ENCODE measurements around the gene HBB. TPM values are rescaled to one million over a fixed set of nuclear protein-coding genes. Genes with fewer than 3 reads are reported as not detected.
A peak's percentile ranks its signal among the peaks of the same experiment; 100 is the strongest.

HBB gene
- total RNA-seq, 1 donor, result not detected

DNA sequence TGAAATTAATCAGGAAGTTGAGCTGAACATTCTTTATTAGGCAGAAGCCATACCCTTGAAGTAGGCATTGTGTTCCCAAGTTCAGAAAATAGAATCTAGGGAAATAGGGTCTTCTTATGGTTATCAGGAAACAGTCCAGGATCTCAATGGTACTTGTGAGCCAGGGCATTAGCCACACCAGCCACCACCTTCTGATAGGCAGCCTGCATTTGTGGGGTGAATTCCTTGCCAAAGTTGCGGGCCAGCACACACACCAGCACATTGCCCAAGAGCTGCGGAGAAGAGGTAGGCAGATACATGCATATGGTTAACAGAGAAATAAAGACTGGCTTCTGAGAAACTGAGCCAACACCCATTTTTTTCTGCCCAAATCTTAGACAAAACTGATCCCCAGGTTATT is 6.0 kb upstream of the HBB start:
- no peaks in the 10 kb centered on the region for H4K20me1 ChIP-seq (ENCODE audit: insufficient read depth, low read length)
- no peak overlapping the region for H3K4me2 ChIP-seq (ENCODE audit: insufficient read depth, low read length)
- H3K4me1 ChIP-seq (ENCODE audit: insufficient read depth, low read length), result no peaks in the 10 kb centered on the region
- no peaks in the 10 kb centered on the region for H3K79me2 ChIP-seq (ENCODE audit: insufficient read depth, low read length)
- no peak overlapping the region for H2AFZ ChIP-seq (ENCODE audit: low read length)
- TF ChIP-seq, protein P1, sequence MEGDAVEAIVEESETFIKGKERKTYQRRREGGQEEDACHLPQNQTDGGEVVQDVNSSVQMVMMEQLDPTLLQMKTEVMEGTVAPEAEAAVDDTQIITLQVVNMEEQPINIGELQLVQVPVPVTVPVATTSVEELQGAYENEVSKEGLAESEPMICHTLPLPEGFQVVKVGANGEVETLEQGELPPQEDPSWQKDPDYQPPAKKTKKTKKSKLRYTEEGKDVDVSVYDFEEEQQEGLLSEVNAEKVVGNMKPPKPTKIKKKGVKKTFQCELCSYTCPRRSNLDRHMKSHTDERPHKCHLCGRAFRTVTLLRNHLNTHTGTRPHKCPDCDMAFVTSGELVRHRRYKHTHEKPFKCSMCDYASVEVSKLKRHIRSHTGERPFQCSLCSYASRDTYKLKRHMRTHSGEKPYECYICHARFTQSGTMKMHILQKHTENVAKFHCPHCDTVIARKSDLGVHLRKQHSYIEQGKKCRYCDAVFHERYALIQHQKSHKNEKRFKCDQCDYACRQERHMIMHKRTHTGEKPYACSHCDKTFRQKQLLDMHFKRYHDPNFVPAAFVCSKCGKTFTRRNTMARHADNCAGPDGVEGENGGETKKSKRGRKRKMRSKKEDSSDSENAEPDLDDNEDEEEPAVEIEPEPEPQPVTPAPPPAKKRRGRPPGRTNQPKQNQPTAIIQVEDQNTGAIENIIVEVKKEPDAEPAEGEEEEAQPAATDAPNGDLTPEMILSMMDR (IDR thresholded peaks at IDR 0.05; ENCODE audit: extremely low read depth, low read depth, low read length), result no peak
- H3K27me3 ChIP-seq (ENCODE audit: insufficient read depth, low read length), result no peaks in the 10 kb centered on the region
- H3K27ac ChIP-seq (ENCODE audit: low read depth, low read length), result no peak overlapping the region
- H3K9me3 ChIP-seq (ENCODE audit: low read depth, low read length), result no peaks in the 10 kb centered on the region
- H3K36me3 ChIP-seq (ENCODE audit: insufficient read depth, low read length), result no peaks in the 10 kb centered on the region
- H3K4me3 ChIP-seq (ENCODE audit: insufficient read depth, low read length), result no peak overlapping the region
- DNase-seq (ENCODE audit: insufficient read length, low spot score, missing footprints), result peak; percentile 2

DNA sequence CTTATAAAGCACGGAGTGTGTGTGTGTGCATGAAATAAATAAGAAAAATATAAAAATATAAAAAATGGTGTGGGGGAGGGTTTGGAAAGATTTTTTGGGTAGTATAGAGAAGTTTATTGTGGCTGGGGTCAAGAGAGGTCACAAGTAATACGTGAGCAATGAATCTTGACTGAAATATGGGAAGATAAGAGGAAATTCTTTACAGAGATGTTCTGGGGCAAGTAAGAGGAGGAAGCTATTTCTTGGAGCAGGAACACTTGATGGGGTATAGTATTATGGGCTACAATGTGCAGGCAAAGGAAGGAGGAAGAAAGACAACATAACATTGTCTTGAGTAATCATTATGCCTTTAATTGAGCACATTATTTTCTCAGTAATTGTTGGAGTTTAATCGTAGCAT is 5.3 kb upstream of the HBB start:
- Histone ChIP-seq H3K4me3 (ENCODE audit: insufficient read depth, low read length) (no peak overlapping the region), H3K36me3 (ENCODE audit: insufficient read depth, low read length) (no peaks in the 10 kb centered on the region), H2AFZ (ENCODE audit: low read length) (no peak overlapping the region), H3K27ac (ENCODE audit: low read depth, low read length) (no peak overlapping the region), H4K20me1 (ENCODE audit: insufficient read depth, low read length) (no peaks in the 10 kb centered on the region), H3K4me1 (ENCODE audit: insufficient read depth, low read length) (no peaks in the 10 kb centered on the region), H3K9me3 (ENCODE audit: low read depth, low read length) (no peaks in the 10 kb centered on the region), H3K4me2 (ENCODE audit: insufficient read depth, low read length) (no peak overlapping the region), H3K79me2 (ENCODE audit: insufficient read depth, low read length) (no peaks in the 10 kb centered on the region), H3K27me3 (ENCODE audit: insufficient read depth, low read length) (no peaks in the 10 kb centered on the region)
- DNase-seq (ENCODE audit: insufficient read length, low spot score, missing footprints), result no peak
- TF ChIP-seq, protein P1 (IDR thresholded peaks at IDR 0.05; ENCODE audit: extremely low read depth, low read depth, low read length), result no peak

DNA sequence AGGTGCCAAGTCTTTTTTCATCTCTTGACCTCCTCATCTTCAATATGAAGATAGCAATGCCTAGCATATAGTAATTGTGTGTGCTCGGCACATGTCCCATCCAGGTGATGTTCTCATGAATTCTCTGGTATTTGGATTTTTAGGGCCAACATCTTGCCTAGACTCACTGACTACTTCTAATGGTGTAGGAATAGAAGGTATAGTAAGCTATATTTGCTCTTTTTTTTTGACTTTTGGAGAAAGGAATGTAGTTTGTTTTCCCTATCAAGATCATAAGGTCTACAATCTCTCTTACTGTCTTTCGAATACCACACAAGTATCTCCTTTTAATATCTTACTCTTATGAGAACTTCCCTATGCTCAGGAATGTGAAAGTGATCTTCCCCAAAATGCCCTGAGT is 4.2 kb upstream of the HBB start:
- H2AFZ ChIP-seq (ENCODE audit: low read length), result no peak overlapping the region
- no peak overlapping the region for H3K27ac ChIP-seq (ENCODE audit: low read depth, low read length)
- H3K4me3 ChIP-seq (ENCODE audit: insufficient read depth, low read length), result no peak overlapping the region
- no peaks in the 10 kb centered on the region for H3K4me1 ChIP-seq (ENCODE audit: insufficient read depth, low read length)
- DNase-seq (ENCODE audit: insufficient read length, low spot score, missing footprints), result no peak
- no peak overlapping the region for H3K4me2 ChIP-seq (ENCODE audit: insufficient read depth, low read length)
- TF ChIP-seq, protein P1 (IDR thresholded peaks at IDR 0.05; ENCODE audit: extremely low read depth, low read depth, low read length), result no peak
- H3K79me2 ChIP-seq (ENCODE audit: insufficient read depth, low read length), result no peaks in the 10 kb centered on the region
- H3K9me3 ChIP-seq (ENCODE audit: low read depth, low read length), result no peaks in the 10 kb centered on the region
- H4K20me1 ChIP-seq (ENCODE audit: insufficient read depth, low read length), result no peaks in the 10 kb centered on the region
- H3K27me3 ChIP-seq (ENCODE audit: insufficient read depth, low read length), result no peaks in the 10 kb centered on the region
- H3K36me3 ChIP-seq (ENCODE audit: insufficient read depth, low read length), result no peaks in the 10 kb centered on the region

DNA sequence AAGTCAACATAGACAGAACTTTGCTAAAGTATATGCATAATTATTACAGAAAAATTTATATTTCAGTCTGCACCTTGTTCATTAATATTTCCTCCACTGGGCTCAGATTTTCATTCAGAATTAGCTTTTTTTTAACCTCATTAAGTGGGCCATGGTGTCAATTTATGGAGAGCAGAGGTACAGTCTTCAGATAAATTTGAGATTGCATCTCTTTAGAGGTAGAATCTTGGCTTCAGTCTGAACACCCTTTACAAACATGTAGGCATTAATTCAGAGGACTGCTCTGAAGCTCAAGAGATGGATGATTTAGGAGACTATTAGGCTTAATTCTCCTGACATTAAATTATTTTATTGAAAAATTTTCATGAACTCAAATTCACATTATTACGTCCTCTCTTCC is 3.4 kb upstream of the HBB start:
- H4K20me1 ChIP-seq (ENCODE audit: insufficient read depth, low read length), result no peaks in the 10 kb centered on the region
- H3K36me3 ChIP-seq (ENCODE audit: insufficient read depth, low read length), result no peaks in the 10 kb centered on the region
- no peaks in the 10 kb centered on the region for H3K79me2 ChIP-seq (ENCODE audit: insufficient read depth, low read length)
- no peak for DNase-seq (ENCODE audit: insufficient read length, low spot score, missing footprints)
- no peak overlapping the region for H3K4me3 ChIP-seq (ENCODE audit: insufficient read depth, low read length)
- peaks cover 3% of the 10 kb centered on the region for H3K27me3 ChIP-seq (ENCODE audit: insufficient read depth, low read length)
- H2AFZ ChIP-seq (ENCODE audit: low read length), result no peak overlapping the region
- no peak overlapping the region for H3K27ac ChIP-seq (ENCODE audit: low read depth, low read length)
- H3K9me3 ChIP-seq (ENCODE audit: low read depth, low read length), result no peaks in the 10 kb centered on the region
- H3K4me1 ChIP-seq (ENCODE audit: insufficient read depth, low read length), result no peaks in the 10 kb centered on the region
- no peak overlapping the region for H3K4me2 ChIP-seq (ENCODE audit: insufficient read depth, low read length)
- TF ChIP-seq, protein P1 (IDR thresholded peaks at IDR 0.05; ENCODE audit: extremely low read depth, low read depth, low read length), result no peak
